Measurements from ENCODE around the gene MITF.

DNA sequence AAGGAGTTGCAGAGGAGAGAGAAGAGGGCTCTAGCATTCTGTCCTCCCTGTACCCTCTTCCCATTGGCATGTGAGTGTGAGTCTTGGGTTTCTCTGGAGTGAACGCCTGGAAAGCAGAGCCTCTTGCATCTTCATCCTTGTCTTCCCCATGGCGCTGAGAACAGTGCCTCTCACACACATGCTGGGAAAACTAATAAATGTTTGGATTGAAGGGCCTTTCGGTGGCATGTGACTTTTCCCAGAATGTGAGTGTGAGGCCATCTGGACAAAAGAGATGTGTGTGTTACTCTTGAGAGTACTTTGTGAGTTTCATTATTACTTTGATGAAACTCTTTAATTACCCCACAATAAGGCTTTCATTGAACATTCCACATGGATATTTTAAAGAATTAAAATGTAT lies 122.3 kb downstream of the MITF start:
- TF ChIP-seq, protein P1, sequence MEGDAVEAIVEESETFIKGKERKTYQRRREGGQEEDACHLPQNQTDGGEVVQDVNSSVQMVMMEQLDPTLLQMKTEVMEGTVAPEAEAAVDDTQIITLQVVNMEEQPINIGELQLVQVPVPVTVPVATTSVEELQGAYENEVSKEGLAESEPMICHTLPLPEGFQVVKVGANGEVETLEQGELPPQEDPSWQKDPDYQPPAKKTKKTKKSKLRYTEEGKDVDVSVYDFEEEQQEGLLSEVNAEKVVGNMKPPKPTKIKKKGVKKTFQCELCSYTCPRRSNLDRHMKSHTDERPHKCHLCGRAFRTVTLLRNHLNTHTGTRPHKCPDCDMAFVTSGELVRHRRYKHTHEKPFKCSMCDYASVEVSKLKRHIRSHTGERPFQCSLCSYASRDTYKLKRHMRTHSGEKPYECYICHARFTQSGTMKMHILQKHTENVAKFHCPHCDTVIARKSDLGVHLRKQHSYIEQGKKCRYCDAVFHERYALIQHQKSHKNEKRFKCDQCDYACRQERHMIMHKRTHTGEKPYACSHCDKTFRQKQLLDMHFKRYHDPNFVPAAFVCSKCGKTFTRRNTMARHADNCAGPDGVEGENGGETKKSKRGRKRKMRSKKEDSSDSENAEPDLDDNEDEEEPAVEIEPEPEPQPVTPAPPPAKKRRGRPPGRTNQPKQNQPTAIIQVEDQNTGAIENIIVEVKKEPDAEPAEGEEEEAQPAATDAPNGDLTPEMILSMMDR (IDR thresholded peaks at IDR 0.05), result no peak
- TF ChIP-seq POLR2A (IDR thresholded peaks at IDR 0.05), result no peak

Data from suprapubic skin (tissue), 3 donors.